GM12878 (cell line): ENCODE measurements around the gene COL5A3. TPM values are rescaled to one million over a fixed set of nuclear protein-coding genes. Genes with fewer than 3 reads are reported as not detected.

ENCODE experiments used
- ATAC-seq: fragments of 200-7000 bp; cut with Tn5 transposase; 3 replicates; pipeline ENCODE4 v1.9.1; 2020; ENCODE audit warnings: mild to moderate bottlenecking, moderate library complexity
- BruUV-seq: library from RNA; stranded (reverse); fragments of 400-500 nt; replicated peaks from 2 replicates; lab custom pipeline; 2021; lab: Mats Ljungman, UMichigan
- CTCF ChIA-PET: fragments of 300-600 bp; sonication (Branson Sonifier 250); formaldehyde crosslinking; extraction: SDS; loops from one replicate; lab custom pipeline; 2021; ENCODE audit warnings: inconsistent platforms; lab: Yijun Ruan, JAX
- POLR2A ChIA-PET: fragments of 350-600 bp; formaldehyde crosslinking; extraction: SDS; loops from one replicate; lab custom pipeline; 2021; ENCODE audit warnings: inconsistent platforms; lab: Charles Lee
- RAD21 ChIA-PET: fragments of 300-600 bp; sonication (Branson Sonifier 250); formaldehyde crosslinking; loops from one replicate; lab custom pipeline; 2023; ENCODE audit warnings: antibody characterized with exemption; ENCODE audit not compliant: unreplicated experiment; lab: Charles Lee
- SMC1A ChIA-PET: fragments of 300-600 bp; sonication (Branson Sonifier 250); formaldehyde crosslinking; loops from one replicate; lab custom pipeline; 2023; ENCODE audit not compliant: unreplicated experiment, uncharacterized antibody; lab: Charles Lee
- DNase-seq: peaks from one replicate; pipeline ENCODE4 v3.0.0-alpha.2; 2011; ENCODE audit warnings: low read depth, low spot score
- FAIRE-seq: peaks from 3 replicates; lab custom pipeline; 2011; peaks lifted over from hg19 to GRCh38; lab: Jason Lieb, UNC
- H2AFZ ChIP-seq: 2 replicates; pipeline ENCODE4 v1.6.0; 2011; ENCODE audit warnings: low read depth, low read length, control low read depth; ENCODE audit not compliant: control insufficient read depth
- H3K27ac ChIP-seq: 2 replicates; pipeline ENCODE4 v1.5.1; 2011; ENCODE audit warnings: control low read depth; ENCODE audit not compliant: control insufficient read depth, insufficient read depth
- H3K27me3 ChIP-seq, 2 experiments: replicated peaks in 1 of 2; 2 replicates each; pipeline versions ENCODE4 v1.6.0 to v1.6.1; 2011; ENCODE audit warnings: low read length in 1 of 2; ENCODE audit not compliant: control insufficient read depth in 2 of 2, insufficient read depth in 2 of 2
- H3K36me3 ChIP-seq, 2 experiments: 2 replicates each; pipeline ENCODE4 v1.5.1; 2011; ENCODE audit warnings: low read length in 1 of 2; ENCODE audit not compliant: control insufficient read depth in 2 of 2, insufficient read depth in 2 of 2
- H3K4me1 ChIP-seq: 2 replicates; pipeline ENCODE4 v1.6.1; 2011; ENCODE audit warnings: mild to moderate bottlenecking, low read length, moderate library complexity, mixed read lengths; ENCODE audit not compliant: control insufficient read depth, insufficient read depth
- H3K4me2 ChIP-seq: 2 replicates; pipeline ENCODE4 v1.6.0; 2011; ENCODE audit warnings: control low read depth; ENCODE audit not compliant: control insufficient read depth, insufficient read depth
- H3K4me3 ChIP-seq: fragments of 200-600 bp; sonication (generic); 2 replicates; pipeline ENCODE4 v1.5.1; 2016
- H3K79me2 ChIP-seq: 2 replicates; pipeline ENCODE4 v1.6.0; 2011; ENCODE audit warnings: low read length; ENCODE audit not compliant: control insufficient read depth, insufficient read depth
- H3K9ac ChIP-seq: 2 replicates; pipeline ENCODE4 v1.8.0; 2011; ENCODE audit warnings: low read length, control low read depth, mixed read lengths; ENCODE audit not compliant: control insufficient read depth, insufficient read depth
- H3K9me3 ChIP-seq: replicated peaks from 3 replicates; pipeline ENCODE4 v1.5.1; 2011; ENCODE audit warnings: mild to moderate bottlenecking, low read length; ENCODE audit not compliant: control insufficient read depth, insufficient read depth
- H4K20me1 ChIP-seq: 2 replicates; pipeline ENCODE4 v1.6.0; 2011; ENCODE audit not compliant: control insufficient read depth, insufficient read depth
- BCLAF1 ChIP-seq: fragments of 450-650 bp; IDR thresholded peaks from 2 replicates; pipeline ENCODE4 v1.6.1; 2017; ENCODE audit warnings: antibody characterized with exemption, mild to moderate bottlenecking, moderate library complexity
- CBFB ChIP-seq: IDR thresholded peaks from 2 replicates; pipeline ENCODE4 v1.6.1; 2016; ENCODE audit warnings: antibody characterized with exemption, low read depth
- CHD1 ChIP-seq: IDR thresholded peaks from 2 replicates; pipeline ENCODE4 v1.6.1; 2012; ENCODE audit warnings: low read depth, low read length, improper control_type of control experiment
- ESRRA ChIP-seq: IDR thresholded peaks from 2 replicates; pipeline ENCODE4 v1.6.1; 2012; ENCODE audit warnings: mild to moderate bottlenecking, low read length, improper control_type of control experiment
- GABPA ChIP-seq: IDR thresholded peaks from 2 replicates; pipeline ENCODE4 v1.6.1; 2014; ENCODE audit warnings: antibody characterized with exemption, low read depth, mild to moderate bottlenecking, inconsistent platforms
- HSF1 ChIP-seq: fragments of 150-350 bp; IDR thresholded peaks from 2 replicates; pipeline ENCODE4 v1.6.1; 2014; ENCODE audit warnings: mild to moderate bottlenecking, low read depth, low read length
- MXI1 ChIP-seq: fragments of 150-350 bp; IDR thresholded peaks from 2 replicates; pipeline ENCODE4 v1.6.1; 2011; ENCODE audit warnings: low read depth, mild to moderate bottlenecking, inconsistent platforms, low read length, improper control_type of control experiment
- NFYB ChIP-seq: IDR thresholded peaks from 2 replicates; pipeline ENCODE4 v1.6.1; 2011; ENCODE audit warnings: low read depth, mild to moderate bottlenecking, low read length, improper control_type of control experiment, moderate library complexity; ENCODE audit not compliant: insufficient read depth
- PBX3 ChIP-seq: IDR thresholded peaks from 2 replicates; pipeline ENCODE4 v1.6.1; 2011; ENCODE audit warnings: mild to moderate bottlenecking, low read depth, low read length, moderate library complexity; ENCODE audit not compliant: insufficient replicate concordance
- POLR2A ChIP-seq: IDR thresholded peaks from 2 replicates; pipeline ENCODE4 v1.6.1; 2011; ENCODE audit warnings: low read depth, mild to moderate bottlenecking, low read length
- POLR2AphosphoS2 ChIP-seq: IDR thresholded peaks from 2 replicates; pipeline ENCODE4 v1.6.1; 2011; ENCODE audit warnings: low read depth, mild to moderate bottlenecking, low read length, improper control_type of control experiment, moderate library complexity
- SMARCA5 ChIP-seq: fragments of 450-650 bp; IDR thresholded peaks from 2 replicates; pipeline ENCODE4 v1.6.1; 2017; ENCODE audit warnings: mild to moderate bottlenecking
- SUZ12 ChIP-seq: fragments of 200-600 bp; sonication (generic); IDR thresholded peaks from one replicate; pipeline ENCODE4 v1.6.1; 2018; ENCODE audit warnings: antibody characterized with exemption, mild to moderate bottlenecking; ENCODE audit not compliant: unreplicated experiment
- YBX1 ChIP-seq: fragments of 450-650 bp; IDR thresholded peaks from 2 replicates; pipeline ENCODE4 v1.6.1; 2016; ENCODE audit warnings: antibody characterized with exemption
- YY1 ChIP-seq: IDR thresholded peaks from 2 replicates; pipeline ENCODE4 v1.6.1; 2011; ENCODE audit warnings: low read depth, mild to moderate bottlenecking, low read length
- WGBS: methylation state at CpG from one replicate; pipeline ENCODE4 v1.1.6; 2016; ENCODE audit warnings: low lambda C conversion rate; ENCODE audit not compliant: insufficient replicate concordance, insufficient coverage; ENCODE audit errors: missing lambda C conversion rate; 5-methylcytosine and 5-hydroxymethylcytosine counted together
- in situ Hi-C: fragments of 300-500 bp; cut with MboI; formaldehyde crosslinking; loops from 9 replicates; pipeline ENCODE4 v1.14.3; 2018; ENCODE audit warnings: mixed read lengths
- intact Hi-C: fragments of 100-400 bp; cut with micrococcal nuclease; formaldehyde crosslinking; loops from one replicate; pipeline ENCODE4 v1.14.2; 2022; ENCODE audit not compliant: unreplicated experiment
- polyA plus RNA-seq, 11 experiments: library from polyadenylated mRNA; depleted of rRNA in 4 of 11; unstranded in 6 of 11; stranded (reverse) in 5 of 11; fragments of >200 nt; fragmentation: Nextera tagmentation in 4 of 11; fragmentation: Illumina TruSeq in 1 of 11; extraction: Ambion mirVana in 4 of 11; extraction: Trizol in 1 of 11; gene quantifications; 1 replicate in 1 of 11; 2 replicates in 10 of 11; pipeline versions ENCODE4 v1.2.1 to v1.2.3, GENCODE V29; 2011 to 2016; ENCODE audit warnings: inconsistent platforms in 2 of 11, missing spikeins in 2 of 11, low read depth in 1 of 11
- total RNA-seq, 4 experiments: library from RNA; depleted of rRNA in 3 of 4; stranded (reverse); fragments of >200 nt in 3 of 4; fragmentation: Illumina TruSeq in 1 of 4; extraction: Trizol in 1 of 4; gene quantifications; 2 replicates each; pipeline versions ENCODE4 v1.2.1 to v1.2.3, GENCODE V29; 2013 to 2021

Gene COL5A3
- total and polyA plus RNA-seq, 10 of the 15 experiments (the other 5 are each of a cell fraction or from before 2014, with no cell fraction given) = under 0.01 to 8.3 (median 0.10) TPM; not detected in 2

- TF ChIP-seq PBX3 (no peak), YBX1 (no peak), GABPA (no peak), HSF1 (no peak)
Measured at GRCh38 chr19:9970481-9970880, 39.8 kb downstream of the COL5A3 start (continued).

- no peak overlapping the region for H3K27ac ChIP-seq
- H3K27me3 ChIP-seq = no peaks in the 10 kb centered on the region
- BruUV-seq = no TSS peak
- ATAC-seq (no peak), FAIRE-seq (no peak), DNase-seq (no peak)
- no peak overlapping the region for H3K4me2 ChIP-seq
- ChIA-PET RAD21 (no interaction called here), SMC1A (no interaction called here), POLR2A (no interaction called here), CTCF (no interaction called here)
- H3K9ac ChIP-seq = no peak overlapping the region
- no peaks in the 10 kb centered on the region for H3K36me3 ChIP-seq
- H3K4me3 ChIP-seq = no peak overlapping the region
- in situ Hi-C loops (no loop called here), intact Hi-C loops (no loop called here)
- H4K20me1 ChIP-seq = no peaks in the 10 kb centered on the region
- H3K9me3 ChIP-seq = no peaks in the 10 kb centered on the region
- 50% methylated on average over 1 of the region's 2 CpGs for WGBS
- no peaks in the 10 kb centered on the region for H3K79me2 ChIP-seq
- no peak overlapping the region for H2AFZ ChIP-seq
- no peaks in the 10 kb centered on the region for H3K4me1 ChIP-seq
- TF ChIP-seq MXI1 (no peak), SMARCA5 (no peak), POLR2AphosphoS2 (no peak), CHD1 (no peak), ESRRA (no peak), NFYB (no peak), CBFB (no peak), BCLAF1 (no peak), POLR2A (no peak), YY1 (no peak), SUZ12 (no peak)
Measured at GRCh38 chr19:9969688-9969975, 40.7 kb downstream of the COL5A3 start.
